ENCODE results near the gene PTPRF.

GRCh38 chr1:43521756-43522155, 8.9 kb upstream of the PTPRF start:
- TF ChIP-seq SUZ12 (IDR thresholded peaks at IDR 0.05) = no peak
- TF ChIP-seq ELF4 (IDR thresholded peaks at IDR 0.05) = no peak

All from HEK293T (cell line).